ENCODE data around the gene FAM20C.
"Not testable (repeated sequence)": the region's sequence is repeated elsewhere in the genome, so short reads cannot be mapped to it uniquely, and the experiment has no call there.

FAM20C gene

DNA sequence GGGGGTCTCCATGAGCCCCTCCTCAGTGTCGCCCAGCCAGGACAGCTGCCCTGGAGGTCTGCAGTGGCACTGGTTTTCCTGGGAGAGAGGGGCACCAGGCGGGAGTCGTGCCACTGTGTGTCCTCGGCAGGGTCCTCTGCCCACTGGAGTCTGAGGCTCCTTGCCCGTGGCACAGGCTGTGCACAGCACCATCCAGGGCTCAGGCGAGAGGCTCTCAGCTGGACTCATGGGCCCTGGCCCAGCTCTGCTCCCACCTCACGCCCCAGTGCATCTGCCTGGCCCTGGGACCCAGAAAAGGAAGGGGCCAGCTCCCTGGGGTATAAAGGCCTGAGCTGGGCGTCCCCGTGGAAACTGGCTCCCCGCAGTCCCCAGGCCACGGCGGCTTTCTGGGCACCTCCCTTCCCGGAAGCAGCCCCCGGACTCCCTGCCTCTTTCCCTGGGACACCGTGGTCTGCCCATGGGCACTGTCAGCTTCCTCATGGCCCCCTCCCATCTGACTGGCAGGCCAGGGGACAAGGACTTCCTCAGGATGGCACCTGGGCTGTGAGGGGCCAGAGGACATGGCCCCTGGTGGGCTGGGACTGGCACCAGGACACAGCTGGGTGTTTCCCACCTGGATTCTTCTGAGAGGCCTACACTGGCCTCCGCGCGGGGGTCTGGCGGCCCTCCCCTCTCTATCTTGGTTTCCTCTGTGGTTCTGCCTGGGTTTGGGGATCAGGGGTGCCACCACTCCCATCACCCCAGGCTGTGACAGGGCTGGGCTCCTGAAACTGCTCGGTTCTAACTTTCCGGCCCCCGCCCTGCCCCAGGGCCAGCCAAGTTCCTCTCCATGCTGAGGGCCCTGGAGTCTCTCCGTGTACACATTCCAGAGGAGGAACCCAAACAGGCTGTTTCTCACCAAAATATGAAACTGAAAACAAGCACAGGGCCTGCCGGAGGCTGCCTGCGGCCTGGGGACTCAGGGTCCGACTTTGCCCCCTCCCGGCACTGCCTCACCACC is 103.1 kb downstream of the FAM20C start:
- TF ChIP-seq, protein P1, sequence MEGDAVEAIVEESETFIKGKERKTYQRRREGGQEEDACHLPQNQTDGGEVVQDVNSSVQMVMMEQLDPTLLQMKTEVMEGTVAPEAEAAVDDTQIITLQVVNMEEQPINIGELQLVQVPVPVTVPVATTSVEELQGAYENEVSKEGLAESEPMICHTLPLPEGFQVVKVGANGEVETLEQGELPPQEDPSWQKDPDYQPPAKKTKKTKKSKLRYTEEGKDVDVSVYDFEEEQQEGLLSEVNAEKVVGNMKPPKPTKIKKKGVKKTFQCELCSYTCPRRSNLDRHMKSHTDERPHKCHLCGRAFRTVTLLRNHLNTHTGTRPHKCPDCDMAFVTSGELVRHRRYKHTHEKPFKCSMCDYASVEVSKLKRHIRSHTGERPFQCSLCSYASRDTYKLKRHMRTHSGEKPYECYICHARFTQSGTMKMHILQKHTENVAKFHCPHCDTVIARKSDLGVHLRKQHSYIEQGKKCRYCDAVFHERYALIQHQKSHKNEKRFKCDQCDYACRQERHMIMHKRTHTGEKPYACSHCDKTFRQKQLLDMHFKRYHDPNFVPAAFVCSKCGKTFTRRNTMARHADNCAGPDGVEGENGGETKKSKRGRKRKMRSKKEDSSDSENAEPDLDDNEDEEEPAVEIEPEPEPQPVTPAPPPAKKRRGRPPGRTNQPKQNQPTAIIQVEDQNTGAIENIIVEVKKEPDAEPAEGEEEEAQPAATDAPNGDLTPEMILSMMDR (IDR thresholded peaks at IDR 0.05; ENCODE audit: low read length, missing control alignments) = no peak
- no peak for DNase-seq (ENCODE audit: low read depth)
- H3K4me3 ChIP-seq (replicated peaks; ENCODE audit: low read depth, low read length) = no peak overlapping the region

DNA sequence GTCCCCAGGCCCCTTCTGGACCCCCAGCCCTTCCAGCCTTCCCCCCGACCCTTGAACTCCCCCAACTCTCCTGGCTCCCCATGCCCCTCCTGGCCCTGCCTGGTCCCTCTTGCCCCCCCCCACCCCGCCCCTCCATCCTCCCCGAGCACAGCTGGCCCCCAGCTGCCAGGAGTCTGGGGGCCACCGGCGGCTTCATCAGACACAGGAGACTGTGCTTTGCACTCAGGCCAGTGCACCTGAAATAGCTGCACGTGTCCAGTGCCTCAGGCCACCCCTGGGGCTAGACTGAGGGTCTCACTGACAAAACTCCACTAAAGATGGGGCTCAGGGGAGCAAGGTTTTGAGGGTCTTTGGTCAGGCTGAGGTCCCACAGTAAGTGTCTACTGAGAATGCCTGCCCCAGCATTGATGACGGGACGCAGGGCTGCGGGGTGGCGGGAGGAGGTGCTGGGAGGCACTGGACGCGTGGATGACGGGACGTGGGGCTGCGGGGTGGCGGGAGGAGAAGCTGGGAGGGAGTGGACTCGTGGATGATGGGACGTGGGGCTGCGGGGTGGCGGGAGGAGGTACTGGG is 104.1 kb downstream of the FAM20C start:
- TF ChIP-seq, protein P1 (IDR thresholded peaks at IDR 0.05; ENCODE audit: low read length, missing control alignments) = no peak
- H3K4me3 ChIP-seq (replicated peaks; ENCODE audit: low read depth, low read length) = no peak overlapping the region
- DNase-seq (ENCODE audit: low read depth) = no peak

GRCh38 chr7:297141-297540 is 104.8 kb downstream of the FAM20C start:
- H3K4me3 ChIP-seq (replicated peaks; ENCODE audit: low read depth, low read length); DNase-seq (ENCODE audit: low read depth): not testable (repeated sequence)

GRCh38 chr7:297611-298374 is 105.4 kb downstream of the FAM20C start:
- no peak for DNase-seq (ENCODE audit: low read depth)
- TF ChIP-seq, protein P1 (IDR thresholded peaks at IDR 0.05; ENCODE audit: low read length, missing control alignments) = no peak
- no peak overlapping the region for H3K4me3 ChIP-seq (replicated peaks; ENCODE audit: low read depth, low read length)

GRCh38 chr7:298375-298702 is 106.0 kb downstream of the FAM20C start:
- no peak for DNase-seq (ENCODE audit: low read depth)
- no peak overlapping the region for H3K4me3 ChIP-seq (replicated peaks; ENCODE audit: low read depth, low read length)
- TF ChIP-seq, protein P1 (IDR thresholded peaks at IDR 0.05; ENCODE audit: low read length, missing control alignments) = no peak

GRCh38 chr7:298743-299142 is 106.4 kb downstream of the FAM20C start:
- H3K4me3 ChIP-seq (replicated peaks; ENCODE audit: low read depth, low read length) = no peak overlapping the region
- TF ChIP-seq, protein P1 (IDR thresholded peaks at IDR 0.05; ENCODE audit: low read length, missing control alignments) = no peak
- no peak for DNase-seq (ENCODE audit: low read depth)

GRCh38 chr7:299169-299568 is 106.8 kb downstream of the FAM20C start:
- no peak for DNase-seq (ENCODE audit: low read depth)
- H3K4me3 ChIP-seq (replicated peaks; ENCODE audit: low read depth, low read length) = no peak overlapping the region
- TF ChIP-seq, protein P1 (IDR thresholded peaks at IDR 0.05; ENCODE audit: low read length, missing control alignments) = no peak

Measured in fibroblast of pulmonary artery (primary cell).